Stimulated activated CD4-positive, alpha-beta T cell treated with anti-CD3 and anti-CD28 coated beads, Interleukin-2, amount 100 ng/mL, for 24 hours (primary cell): Measurements from ENCODE around the gene NT5C3A.
"Not testable (repeated sequence)": the region's sequence is repeated elsewhere in the genome, so short reads cannot be mapped to it uniquely, and the experiment has no call there.

Experiments used
- DNase-seq, 2 donors: peaks; one replicate each; pipeline ENCODE4 v3.0.0-alpha.2; 2020

Gene NT5C3A

GRCh38 chr7:33062023-33062781 lies at the start of gene NT5C3A:
Gene NT5C3A, minus strand, starts transcription at chr7:33062776. Its CDS starts 71 bp downstream, at chr7:33062705.
- DNase-seq, result peak; percentile 46 to 50

- no peak for DNase-seq
These were observed 49.0 kb upstream of the NT5C3A start for GRCh38 chr7:33111614-33112013.

GRCh38 chr7:33109758-33110238 lies 47.2 kb upstream of the NT5C3A start:
- no peak for DNase-seq

- peak; percentile 77 to 82 for DNase-seq
These were observed 46.6 kb upstream of the NT5C3A start, which contains the start of gene RP9 for GRCh38 chr7:33109005-33109757. Gene RP9, minus strand, starts transcription at chr7:33109404. Its CDS starts 32 bp downstream, at chr7:33109372.

GRCh38 chr7:33108554-33109004 lies 46.0 kb upstream of the NT5C3A start:
- peak; percentile 26 to 40 for DNase-seq

GRCh38 chr7:33107136-33108066 lies 44.8 kb upstream of the NT5C3A start:
- peak in 1 of 2 donors; percentile 23 for DNase-seq

GRCh38 chr7:33101906-33102305 lies 39.3 kb upstream of the NT5C3A start:
- no peak for DNase-seq

- DNase-seq, result no peak
These were observed 38.2 kb upstream of the NT5C3A start for GRCh38 chr7:33100770-33101169.

- no peak for DNase-seq
These were observed 36.8 kb upstream of the NT5C3A start for GRCh38 chr7:33099154-33099940.

- DNase-seq, result not testable (repeated sequence)
These were observed 32.2 kb upstream of the NT5C3A start for GRCh38 chr7:33094745-33095275.

GRCh38 chr7:33093266-33093665 lies 30.7 kb upstream of the NT5C3A start:
- no peak for DNase-seq

GRCh38 chr7:33091641-33092191 lies 29.1 kb upstream of the NT5C3A start:
- no peak for DNase-seq

- DNase-seq, result no peak
These were observed 28.5 kb upstream of the NT5C3A start for GRCh38 chr7:33091111-33091531.

- DNase-seq, result no peak
These were observed 26.6 kb upstream of the NT5C3A start for GRCh38 chr7:33089142-33089541.

GRCh38 chr7:33087858-33088257 lies 25.3 kb upstream of the NT5C3A start:
- no peak for DNase-seq

GRCh38 chr7:33087356-33087755 lies 24.8 kb upstream of the NT5C3A start:
- no peak for DNase-seq

GRCh38 chr7:33079763-33080690 lies 17.5 kb upstream of the NT5C3A start:
- DNase-seq, result no peak

GRCh38 chr7:33079096-33079495 lies 16.5 kb upstream of the NT5C3A start:
- no peak for DNase-seq

- DNase-seq, result no peak
These were observed 14.2 kb upstream of the NT5C3A start for GRCh38 chr7:33076737-33077136.
